DMS79 (cell line): ENCODE data around the gene TBC1D9.
"Not testable (repeated sequence)": the region's sequence is repeated elsewhere in the genome, so short reads cannot be mapped to it uniquely, and the experiment has no call there.

Source experiments
- DNase-seq: peaks from one replicate; lab custom pipeline; 2025; lab: John Stamatoyannopoulos, UW

TBC1D9 gene

GRCh38 chr4:140753329-140753728, 2.9 kb downstream of the TBC1D9 start:
- DNase-seq, result no peak

DNA sequence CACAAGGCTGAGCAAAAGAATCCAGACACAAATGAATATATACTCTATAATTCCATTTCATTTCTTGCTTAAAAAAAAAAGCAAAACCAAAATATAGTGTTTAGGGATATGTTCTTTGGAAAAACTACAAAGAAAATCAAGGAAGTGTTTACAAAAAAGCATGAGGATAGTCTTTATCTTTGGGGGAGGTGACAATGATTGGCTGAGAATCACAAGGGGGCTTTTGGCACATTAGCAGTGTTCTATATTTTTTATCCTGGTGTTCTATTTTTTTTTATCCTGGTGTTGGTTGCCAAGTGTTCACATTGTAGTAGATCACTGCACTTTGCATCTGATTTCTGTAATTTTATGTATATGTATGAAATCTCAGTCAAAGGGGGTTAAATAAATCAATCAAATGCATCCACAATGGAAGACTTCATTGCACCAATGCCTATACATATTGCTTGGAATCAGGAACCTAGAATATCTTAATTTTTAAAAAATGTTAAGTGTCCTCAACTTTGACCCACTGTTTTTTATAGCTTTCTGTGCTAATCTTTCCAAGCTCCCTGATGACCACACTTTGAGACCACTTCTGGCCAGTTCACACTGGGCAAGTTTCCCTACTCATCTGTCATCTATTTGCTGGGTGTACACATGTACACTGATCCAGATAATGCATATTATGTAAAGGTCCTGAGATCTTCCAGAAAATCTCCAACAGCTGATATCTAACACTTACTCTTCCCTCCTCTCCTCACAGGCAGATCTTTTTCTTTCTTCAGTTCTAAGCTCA, 3.7 kb downstream of the TBC1D9 start:
- no peak for DNase-seq

DNA sequence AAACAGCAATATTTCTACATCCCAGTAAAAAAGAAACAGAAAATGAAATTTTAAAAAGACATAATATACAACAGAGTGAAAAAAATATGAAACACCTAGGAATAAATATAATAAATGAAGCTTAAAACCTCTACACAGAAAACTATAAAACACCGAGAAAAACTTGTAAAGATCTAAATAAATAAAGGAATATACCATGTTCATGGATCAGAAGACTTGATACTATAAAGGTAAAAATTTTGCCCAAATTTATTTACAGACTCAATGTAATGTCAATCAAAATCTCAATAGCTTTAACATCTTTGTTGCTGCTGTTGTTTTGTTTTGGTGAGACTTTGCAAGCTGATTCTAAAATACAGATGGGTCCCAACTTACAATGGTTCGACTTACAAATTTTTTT, 5.7 kb downstream of the TBC1D9 start:
- no peak for DNase-seq

DNA sequence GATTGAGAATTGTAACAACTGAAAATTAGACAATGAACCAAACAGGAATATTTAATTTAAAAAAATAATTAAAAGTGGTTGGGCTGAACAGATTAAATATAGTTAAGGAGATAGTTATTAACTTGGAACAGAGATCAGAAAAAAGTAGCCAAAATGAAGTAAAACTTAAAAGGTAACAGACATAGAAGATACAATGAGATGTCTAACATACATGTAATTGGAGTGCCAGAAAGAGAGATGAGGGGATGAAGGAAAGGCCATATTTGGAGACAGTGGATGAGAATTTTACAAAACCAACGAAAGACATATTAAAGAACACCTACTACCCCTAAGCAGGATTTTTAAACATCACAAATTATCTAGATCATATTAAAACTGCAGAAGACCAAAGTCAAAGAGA, 8.0 kb downstream of the TBC1D9 start:
- no peak for DNase-seq

DNA sequence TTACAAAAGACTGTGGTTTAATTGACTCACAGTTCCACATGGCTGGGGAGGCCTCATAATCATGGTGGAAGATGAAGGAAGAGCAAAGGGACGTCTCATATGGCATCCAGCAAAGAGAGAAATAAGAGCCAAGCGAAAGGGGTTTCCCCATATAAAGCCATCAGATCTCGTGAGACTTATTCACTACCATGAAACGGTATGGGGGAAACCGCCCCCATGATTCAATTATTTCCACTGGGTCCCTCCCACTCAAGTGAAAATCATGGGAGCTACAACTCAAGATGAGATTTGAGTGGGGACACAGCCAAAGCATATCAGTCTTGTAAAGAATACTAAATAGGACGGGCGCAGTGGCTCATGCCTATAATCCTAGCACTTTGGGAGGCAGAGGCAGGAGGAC, 9.6 kb downstream of the TBC1D9 start:
- not testable (repeated sequence) for DNase-seq

DNA sequence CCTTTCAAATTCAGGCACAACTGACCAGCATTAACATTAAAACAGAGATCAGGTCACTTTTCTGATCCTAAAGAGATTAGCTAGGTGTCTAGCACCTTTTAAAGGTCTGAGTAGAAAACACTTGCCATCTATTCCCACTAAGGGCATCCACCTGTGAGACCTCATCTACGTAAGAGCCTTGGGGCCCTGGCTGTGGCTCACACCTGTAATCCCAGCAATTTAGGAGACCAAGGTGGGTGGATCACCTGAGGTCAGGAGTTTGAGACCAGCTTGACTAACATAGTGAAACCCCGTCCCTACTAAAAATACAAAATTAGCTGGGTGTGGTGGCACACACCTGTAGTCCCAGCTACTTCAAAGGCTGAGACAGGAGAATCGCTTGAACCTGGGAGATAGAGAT, 11.8 kb downstream of the TBC1D9 start:
- no peak for DNase-seq

DNA sequence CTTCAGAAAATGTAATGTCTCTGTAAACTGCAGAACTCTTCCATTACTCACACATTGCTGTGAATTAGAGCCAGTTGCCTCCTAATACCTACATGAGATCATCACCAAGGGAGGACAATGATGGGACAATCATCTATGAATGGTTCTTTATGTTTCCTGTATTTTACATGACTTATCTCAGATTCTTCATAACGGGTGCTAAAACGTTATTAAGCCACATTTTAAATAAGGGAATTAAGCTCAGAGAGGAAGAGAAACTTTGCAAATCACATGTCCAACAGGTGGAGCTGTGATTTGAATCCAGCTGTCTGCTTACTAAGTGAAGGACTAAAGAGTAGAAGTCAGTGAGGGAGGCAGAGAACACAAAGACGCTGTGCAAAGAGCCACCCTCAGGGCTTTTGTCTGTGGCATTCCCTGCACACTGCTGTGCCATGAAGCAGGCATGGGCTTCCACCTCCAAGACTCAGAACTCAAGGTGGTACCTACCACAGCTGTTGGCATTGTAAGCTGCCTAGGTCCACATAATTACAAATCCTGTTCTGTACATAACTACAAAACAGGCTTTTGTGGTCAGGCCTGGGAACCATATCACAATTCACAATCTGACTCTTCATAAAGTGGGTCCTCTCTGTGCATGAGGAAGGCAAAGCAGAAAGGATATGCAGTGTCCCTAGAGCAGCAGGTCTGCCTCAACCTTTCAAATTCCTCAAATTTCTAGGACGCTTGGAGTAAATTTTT, 12.8 kb downstream of the TBC1D9 start:
- no peak for DNase-seq

GRCh38 chr4:140742838-140743193, 13.4 kb downstream of the TBC1D9 start:
- DNase-seq, result no peak

DNA sequence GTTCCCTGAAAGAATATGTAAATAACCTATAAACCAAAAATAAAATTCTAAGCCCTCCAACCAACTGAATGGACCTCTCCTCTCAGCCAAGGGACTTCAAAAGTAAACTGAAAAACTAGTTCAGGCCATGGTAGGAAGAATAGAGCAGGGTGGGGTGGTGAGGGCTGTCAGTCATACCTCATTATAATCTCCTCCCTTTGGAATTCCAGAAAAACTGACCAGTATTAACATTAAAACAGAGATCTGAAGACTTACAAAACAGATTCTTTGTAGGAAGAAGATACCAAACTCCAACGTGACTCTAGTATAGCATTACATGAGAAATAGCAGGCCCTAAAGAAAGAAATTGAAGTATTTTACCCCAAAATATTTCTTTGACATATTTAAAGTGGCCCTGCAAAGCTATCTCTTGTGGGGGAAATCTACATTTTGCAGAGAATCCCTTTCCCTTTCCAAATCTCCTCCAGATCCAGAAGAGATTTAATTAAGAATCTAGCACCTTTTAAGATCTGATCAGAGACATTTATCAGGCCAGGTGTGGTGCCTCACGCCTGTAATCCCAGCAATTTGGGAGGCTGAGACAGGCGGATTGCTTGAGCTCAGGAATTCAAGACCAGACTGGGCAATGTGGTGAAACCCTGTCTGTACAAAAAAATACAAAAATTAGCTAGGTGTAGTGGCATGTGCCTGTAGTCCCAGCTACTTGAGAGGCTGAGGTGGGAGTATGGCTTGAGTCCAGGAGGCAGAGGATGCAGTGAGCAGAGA, 15.1 kb downstream of the TBC1D9 start:
- DNase-seq, result no peak

DNA sequence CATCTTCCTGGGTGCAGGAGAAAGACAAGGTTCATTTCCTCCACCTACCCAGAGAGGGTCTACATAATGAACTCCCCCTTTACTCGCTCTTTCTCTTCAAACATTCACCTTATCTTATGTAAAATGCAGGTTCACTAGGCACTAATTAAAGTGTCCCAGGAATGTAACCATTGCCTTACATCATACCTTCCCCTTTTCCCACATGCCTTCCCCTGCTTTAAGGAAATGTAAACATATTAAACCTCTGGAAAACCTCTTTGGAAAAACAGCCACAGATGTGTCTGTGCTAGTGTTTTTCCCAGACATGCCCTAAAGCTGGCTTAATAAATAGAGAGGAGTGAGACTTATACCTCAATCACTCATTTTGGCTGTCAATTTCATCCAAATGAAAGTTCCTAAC, 15.8 kb downstream of the TBC1D9 start:
- no peak for DNase-seq

- DNase-seq, result no peak
These were observed 16.2 kb downstream of the TBC1D9 start for GRCh38 chr4:140739971-140740370.

GRCh38 chr4:140738139-140738538, 18.0 kb downstream of the TBC1D9 start:
- no peak for DNase-seq

DNA sequence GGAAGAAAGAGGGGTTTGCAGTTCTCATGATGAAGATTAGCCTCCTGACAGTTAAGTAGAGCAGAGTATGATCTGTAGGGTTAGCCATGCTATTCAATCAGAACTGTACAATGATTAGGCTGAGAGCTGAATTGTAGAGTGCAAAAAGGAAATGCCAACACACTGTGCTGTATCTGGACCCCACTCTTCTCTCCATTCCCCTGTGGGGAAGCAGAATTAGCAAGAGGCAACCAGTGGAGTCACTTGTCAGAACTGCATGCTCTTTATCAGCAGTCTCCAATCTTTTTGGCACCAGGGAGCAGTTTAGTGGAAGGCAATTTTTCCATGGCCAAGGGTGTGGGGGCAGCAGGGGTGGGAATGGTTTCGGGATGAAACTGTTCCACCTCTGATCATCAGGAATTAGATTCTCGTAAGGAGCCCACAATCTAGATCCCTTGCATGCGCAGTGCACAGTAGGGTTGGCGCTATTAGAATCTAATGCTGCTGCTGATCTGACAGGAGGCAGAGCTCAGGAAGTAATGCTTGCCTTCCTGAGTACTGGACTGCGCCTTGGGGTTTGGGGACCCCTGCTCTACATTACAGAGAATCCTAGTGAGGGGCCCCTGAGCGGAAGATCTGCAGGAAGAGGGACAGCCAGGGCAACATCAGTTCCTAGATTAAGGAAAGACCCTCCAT, 19.4 kb downstream of the TBC1D9 start:
- DNase-seq, result no peak

DNA sequence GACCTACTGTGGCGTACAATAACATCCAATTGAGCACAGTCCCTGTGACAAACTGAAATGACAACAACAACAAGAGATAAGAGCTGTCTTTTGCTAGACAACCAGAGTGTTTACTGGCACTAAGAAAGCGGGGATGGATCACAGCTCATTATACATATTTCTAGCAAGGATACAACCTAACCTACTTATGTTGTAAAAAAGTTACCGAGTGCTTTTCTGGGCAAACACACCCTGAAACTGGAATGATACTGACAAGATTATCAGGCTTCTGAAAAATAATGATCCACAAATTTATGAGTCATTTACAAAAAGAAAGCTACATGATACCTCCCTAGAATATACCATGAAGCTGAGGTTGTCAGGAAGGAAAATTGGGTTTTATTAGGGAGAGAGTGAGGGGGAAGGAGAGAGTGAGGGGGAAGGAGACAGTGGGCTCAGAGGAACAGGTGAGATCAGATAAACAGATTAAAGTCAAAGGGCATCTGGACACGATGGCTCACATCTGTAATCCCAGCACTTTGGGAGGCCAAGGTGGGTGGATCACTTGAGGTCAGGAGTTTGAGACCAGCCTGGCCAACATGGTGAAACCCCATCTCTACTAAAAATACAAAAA, 20.3 kb downstream of the TBC1D9 start:
- DNase-seq, result no peak

- DNase-seq, result no peak
These were observed 20.9 kb downstream of the TBC1D9 start for GRCh38 chr4:140735317-140735716.

DNA sequence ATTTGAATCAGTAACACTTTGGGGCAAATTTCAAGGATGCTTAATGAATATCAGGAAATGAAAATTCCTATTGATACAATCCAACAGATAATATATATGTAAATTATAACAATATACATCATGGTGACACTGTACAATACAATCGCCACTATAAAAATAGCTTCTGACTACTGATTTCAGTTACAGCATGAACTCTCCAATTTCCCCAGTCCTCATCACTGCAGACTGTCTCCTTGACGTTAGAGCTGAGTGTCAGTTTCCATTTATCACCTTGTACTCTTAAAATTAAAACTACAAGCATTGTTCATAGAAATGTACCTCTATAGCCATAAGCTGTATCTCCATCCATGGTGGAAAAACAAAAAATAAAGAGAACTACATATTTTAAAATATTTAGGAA, 23.4 kb downstream of the TBC1D9 start:
- DNase-seq, result no peak

GRCh38 chr4:140729344-140730049, 26.7 kb downstream of the TBC1D9 start:
- DNase-seq, result no peak

DNA sequence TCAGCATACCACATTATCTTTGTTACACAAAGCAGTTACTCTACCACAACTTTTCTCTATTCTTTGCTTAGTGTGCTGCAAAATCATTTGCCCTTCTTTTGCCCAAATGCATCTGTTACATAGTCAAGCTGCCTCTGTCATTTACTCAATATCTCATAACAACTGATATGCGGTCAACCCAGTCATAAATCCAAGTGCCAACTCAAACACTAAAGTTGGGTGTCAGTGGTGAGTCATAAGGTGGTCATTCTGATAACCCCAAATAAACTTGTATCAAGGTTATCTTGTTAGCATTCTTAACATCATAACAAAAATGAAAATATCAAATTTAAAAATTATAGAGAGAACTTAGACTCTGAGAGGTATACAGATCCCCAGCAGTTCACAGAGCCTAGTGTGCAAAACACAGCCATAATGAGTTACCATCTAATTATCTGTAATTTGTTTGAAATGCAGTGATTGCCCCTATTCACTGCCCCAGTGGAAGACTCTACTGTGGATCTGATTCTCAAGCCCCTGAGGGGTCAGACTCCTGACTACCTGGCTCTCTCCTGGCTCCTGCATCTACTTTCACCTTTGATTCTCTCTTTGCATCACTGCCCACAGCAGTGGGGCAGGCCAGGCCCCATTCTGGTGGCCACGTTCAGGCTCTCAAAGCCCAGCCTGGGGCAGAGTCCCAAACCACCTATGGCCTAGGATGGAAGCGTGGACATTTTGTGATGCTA, 29.2 kb downstream of the TBC1D9 start:
- no peak for DNase-seq

DNA sequence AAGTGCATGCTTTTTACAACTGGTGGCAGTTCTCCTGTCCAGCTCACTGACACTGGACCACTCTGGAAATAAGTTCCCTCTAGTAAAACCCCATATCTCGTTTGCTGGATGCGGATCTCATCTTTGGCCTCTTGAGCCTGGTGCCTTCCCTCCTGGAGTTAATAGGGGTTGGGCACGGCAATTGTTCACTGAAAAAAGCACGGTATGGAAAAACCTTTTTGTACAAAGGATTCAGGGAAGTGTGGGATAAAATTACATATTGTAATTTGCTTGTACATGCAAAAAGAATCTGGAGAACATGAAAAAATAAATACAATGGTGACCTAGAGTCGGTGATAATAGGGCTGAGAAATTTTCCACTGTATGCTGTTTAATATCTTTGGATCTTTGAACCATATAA, 30.6 kb downstream of the TBC1D9 start:
- no peak for DNase-seq

GRCh38 chr4:140724760-140725159, 31.4 kb downstream of the TBC1D9 start:
- no peak for DNase-seq
